Endothelial cell of umbilical vein (primary cell): ENCODE data around the gene CPED1.

Source experiments
- CTCF ChIP-seq, 2 donors: IDR thresholded peaks; 1 replicate in 1 of 2; 2 replicates in 1 of 2; pipeline ENCODE4 v1.5.1; 2011; ENCODE audit warnings: low read length in 2 of 2, mild to moderate bottlenecking in 2 of 2, moderate library complexity in 2 of 2, control low read depth in 1 of 2, inconsistent platforms in 1 of 2, low read depth in 1 of 2; ENCODE audit not compliant: insufficient read depth in 1 of 2; ENCODE audit errors: extremely low read depth in 1 of 2
- EZH2 ChIP-seq: IDR thresholded peaks from 2 replicates; pipeline ENCODE4 v1.6.1; 2012; ENCODE audit warnings: borderline replicate concordance, low read depth, mild to moderate bottlenecking, moderate library complexity, low read length, inconsistent platforms; ENCODE audit not compliant: severe bottlenecking
- FOS ChIP-seq: IDR thresholded peaks from 2 replicates; pipeline ENCODE4 v1.6.1; 2011; ENCODE audit warnings: mild to moderate bottlenecking, low read length, moderate library complexity, borderline replicate concordance; ENCODE audit not compliant: insufficient read depth
- GATA2 ChIP-seq: IDR thresholded peaks from 2 replicates; pipeline ENCODE4 v1.7.0; 2011; ENCODE audit warnings: low read depth, mild to moderate bottlenecking, moderate library complexity, mixed read lengths, low read length; ENCODE audit not compliant: insufficient read length, insufficient read depth
- JUN ChIP-seq: IDR thresholded peaks from 2 replicates; pipeline ENCODE4 v1.6.1; 2011; ENCODE audit warnings: borderline replicate concordance, low read depth; ENCODE audit not compliant: insufficient read length, insufficient read depth
- MAX ChIP-seq: IDR thresholded peaks from 2 replicates; pipeline ENCODE4 v1.6.1; 2011; ENCODE audit not compliant: insufficient read depth, insufficient read length
- MYC ChIP-seq: IDR thresholded peaks from one replicate; pipeline ENCODE4 v1.6.1; 2011; ENCODE audit warnings: mild to moderate bottlenecking, low read depth, low read length
- POLR2A ChIP-seq: IDR thresholded peaks from 2 replicates; pipeline ENCODE4 v1.6.1; 2012; ENCODE audit warnings: low read depth, mild to moderate bottlenecking, control low read depth, low read length
- POLR2AphosphoS5 ChIP-seq: IDR thresholded peaks from 2 replicates; pipeline ENCODE4 v1.6.1; 2012; ENCODE audit warnings: low read depth, mild to moderate bottlenecking, control low read depth, low read length, moderate library complexity; ENCODE audit not compliant: insufficient read depth

GRCh38 chr7:121202125-121202524 is 213.6 kb downstream of the CPED1 start:
- no peak for TF ChIP-seq CTCF (IDR thresholded peaks at IDR 0.05; ENCODE audit: extremely low read depth in 1 of 2, insufficient read depth in 1 of 2, low read depth in 1 of 2, low read length in 2 of 2)
- no peak for TF ChIP-seq POLR2A
- TF ChIP-seq POLR2AphosphoS5, result no peak
- TF ChIP-seq MAX, result no peak
- no peak for TF ChIP-seq JUN
- no peak for TF ChIP-seq GATA2
- TF ChIP-seq EZH2, result no peak
- TF ChIP-seq MYC, result no peak
- TF ChIP-seq FOS, result no peak
